MCF 10A (cell line): ENCODE data around the gene PLD5. TPM values are rescaled to one million over a fixed set of nuclear protein-coding genes. Genes with fewer than 3 reads are reported as not detected.

ENCODE experiments used
- BruUV-seq: library from RNA; stranded (reverse); fragments of 400-500 nt; replicated peaks from 2 replicates; lab custom pipeline; 2021; lab: Mats Ljungman, UMichigan
- CTCF ChIA-PET: fragments of 300-600 bp; sonication (Branson Sonifier 250); formaldehyde crosslinking; extraction: SDS; loops from one replicate; lab custom pipeline; 2021; ENCODE audit warnings: antibody characterized with exemption, inconsistent platforms; lab: Yijun Ruan, JAX
- POLR2A ChIA-PET: fragments of 300-600, 350-650 bp; sonication (Branson Sonifier 250); formaldehyde crosslinking; extraction: SDS; loops from one replicate; lab custom pipeline; 2020; ENCODE audit warnings: antibody characterized with exemption, inconsistent platforms; lab: Yijun Ruan, JAX
- DNase-seq: peaks from one replicate; pipeline ENCODE4 v3.0.0-alpha.2; 2018; ENCODE audit not compliant: unreplicated experiment
- H3K27ac Mint-ChIP-seq: one replicate; pipeline ENCODE4 v1.8.0; 2022; ENCODE audit warnings: mild to moderate bottlenecking, low read depth, mixed read lengths; ENCODE audit not compliant: unreplicated experiment
- H3K27me3 Mint-ChIP-seq: one replicate; pipeline ENCODE4 v1.8.0; 2022; ENCODE audit warnings: mixed read lengths; ENCODE audit not compliant: insufficient read depth, unreplicated experiment
- H3K36me3 Mint-ChIP-seq: one replicate; pipeline ENCODE4 v1.8.0; 2022; ENCODE audit warnings: mild to moderate bottlenecking, moderate library complexity, mixed read lengths; ENCODE audit not compliant: insufficient read depth, unreplicated experiment
- H3K4me1 Mint-ChIP-seq: one replicate; pipeline ENCODE4 v1.8.0; 2022; ENCODE audit warnings: mixed read lengths; ENCODE audit not compliant: insufficient read depth, unreplicated experiment
- H3K4me3 Mint-ChIP-seq: one replicate; pipeline ENCODE4 v1.8.0; 2022; ENCODE audit warnings: mild to moderate bottlenecking, moderate library complexity, mixed read lengths; ENCODE audit not compliant: unreplicated experiment
- H3K9me3 Mint-ChIP-seq: one replicate; pipeline ENCODE4 v1.8.0; 2022; ENCODE audit warnings: mixed read lengths; ENCODE audit not compliant: unreplicated experiment
- intact Hi-C: fragments of 100-400 bp; cut with micrococcal nuclease; formaldehyde crosslinking; loops from 2 replicates; pipeline ENCODE4 v1.14.1; 2022
- total RNA-seq: library from RNA; stranded (reverse); gene quantifications from 2 replicates; pipeline ENCODE4 v1.2.3, GENCODE V29; 2022
- TF ChIP-seq, protein P1 (sequence below): fragments of 200-600 bp; IDR thresholded peaks from one replicate; pipeline ENCODE4 v1.8.0; 2022; ENCODE audit warnings: antibody characterized with exemption, mild to moderate bottlenecking; ENCODE audit not compliant: unreplicated experiment

PLD5 gene
- total RNA-seq, 1 experiment from 2014 or later = 18.3 TPM

DNA sequence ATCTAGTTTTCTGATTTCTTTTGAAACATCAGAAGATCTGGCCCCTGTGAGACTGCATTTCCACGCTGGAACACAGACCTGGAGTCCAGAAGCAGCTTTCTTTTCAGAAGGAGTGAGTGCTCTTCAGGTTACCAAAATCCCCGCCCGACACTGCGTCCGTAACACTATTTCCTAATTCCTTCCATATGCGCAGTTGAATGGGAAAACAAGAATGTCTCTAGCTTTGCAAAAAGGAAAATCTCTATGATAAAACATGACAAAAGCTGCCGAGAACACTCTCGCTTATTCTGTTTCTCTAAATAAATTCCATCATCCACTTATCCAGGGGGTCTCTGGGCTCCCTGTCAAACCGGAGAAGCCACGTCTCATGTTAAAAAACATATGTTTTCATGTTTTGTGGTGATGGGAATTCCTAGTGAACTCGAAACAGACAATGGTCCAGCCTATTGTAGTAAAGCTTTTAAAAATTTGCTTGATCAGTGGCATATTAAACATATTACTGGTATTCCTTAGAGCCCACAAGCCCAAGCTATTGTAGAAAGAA lies 67.7 kb downstream of the PLD5 start:
- no TSS peak for BruUV-seq
- Mint-ChIP-seq H3K27ac (no peak overlapping the region), H3K36me3 (no peaks in the 10 kb centered on the region), H3K4me1 (peaks cover 7% of the 10 kb centered on the region), H3K27me3 (no peaks in the 10 kb centered on the region), H3K4me3 (no peak overlapping the region), H3K9me3 (no peaks in the 10 kb centered on the region)
- no peak for DNase-seq
- intact Hi-C loops = loop anchor here (5.0 kb wide), 1 partner anchor 559 kb away; no protein-coding TSS in a partner anchor
- CTCF ChIA-PET = interaction anchor here (0.6 to 6.2 kb wide), 11 partner anchors 12 to 1410 kb away, joined by 3 to 135 read pairs (median 9); no protein-coding TSS in a partner anchor
- POLR2A ChIA-PET = no interaction called here
- TF ChIP-seq, protein P1, sequence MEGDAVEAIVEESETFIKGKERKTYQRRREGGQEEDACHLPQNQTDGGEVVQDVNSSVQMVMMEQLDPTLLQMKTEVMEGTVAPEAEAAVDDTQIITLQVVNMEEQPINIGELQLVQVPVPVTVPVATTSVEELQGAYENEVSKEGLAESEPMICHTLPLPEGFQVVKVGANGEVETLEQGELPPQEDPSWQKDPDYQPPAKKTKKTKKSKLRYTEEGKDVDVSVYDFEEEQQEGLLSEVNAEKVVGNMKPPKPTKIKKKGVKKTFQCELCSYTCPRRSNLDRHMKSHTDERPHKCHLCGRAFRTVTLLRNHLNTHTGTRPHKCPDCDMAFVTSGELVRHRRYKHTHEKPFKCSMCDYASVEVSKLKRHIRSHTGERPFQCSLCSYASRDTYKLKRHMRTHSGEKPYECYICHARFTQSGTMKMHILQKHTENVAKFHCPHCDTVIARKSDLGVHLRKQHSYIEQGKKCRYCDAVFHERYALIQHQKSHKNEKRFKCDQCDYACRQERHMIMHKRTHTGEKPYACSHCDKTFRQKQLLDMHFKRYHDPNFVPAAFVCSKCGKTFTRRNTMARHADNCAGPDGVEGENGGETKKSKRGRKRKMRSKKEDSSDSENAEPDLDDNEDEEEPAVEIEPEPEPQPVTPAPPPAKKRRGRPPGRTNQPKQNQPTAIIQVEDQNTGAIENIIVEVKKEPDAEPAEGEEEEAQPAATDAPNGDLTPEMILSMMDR = no peak

DNA sequence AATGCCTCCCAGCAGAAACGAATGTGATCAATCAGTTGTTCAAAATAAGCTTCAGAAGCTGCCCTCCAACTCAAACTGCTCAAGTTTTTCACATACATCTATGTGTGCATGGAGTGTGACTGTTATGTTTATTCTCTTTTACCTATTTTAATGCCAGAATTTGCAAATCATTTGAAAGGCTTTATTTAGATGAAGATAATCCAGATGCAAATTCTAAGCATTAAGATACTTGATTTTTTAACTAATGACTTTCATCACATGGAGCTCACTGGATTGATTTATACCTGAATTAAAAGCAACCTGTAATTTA lies 69.5 kb downstream of the PLD5 start:
- no TSS peak for BruUV-seq
- CTCF ChIA-PET = interaction anchor here (0.6 to 6.2 kb wide), 100 partner anchors 8 to 1058 kb away, joined by 3 to 135 read pairs (median 4); no protein-coding TSS in a partner anchor
- peaks cover 7% of the 10 kb centered on the region for H3K4me1 Mint-ChIP-seq
- TF ChIP-seq, protein P1 = no peak
- H3K36me3 Mint-ChIP-seq = no peaks in the 10 kb centered on the region
- intact Hi-C loops = loop anchor here (5.0 kb wide), 1 partner anchor 558 kb away; no protein-coding TSS in a partner anchor
- no peak overlapping the region for H3K4me3 Mint-ChIP-seq
- no peak for DNase-seq
- no peaks in the 10 kb centered on the region for H3K9me3 Mint-ChIP-seq
- POLR2A ChIA-PET = interaction anchor here (0.6 to 1.2 kb wide), 3 partner anchors 16 to 799 kb away, joined by 3 read pairs; no protein-coding TSS in a partner anchor
- no peaks in the 10 kb centered on the region for H3K27me3 Mint-ChIP-seq
- no peak overlapping the region for H3K27ac Mint-ChIP-seq

DNA sequence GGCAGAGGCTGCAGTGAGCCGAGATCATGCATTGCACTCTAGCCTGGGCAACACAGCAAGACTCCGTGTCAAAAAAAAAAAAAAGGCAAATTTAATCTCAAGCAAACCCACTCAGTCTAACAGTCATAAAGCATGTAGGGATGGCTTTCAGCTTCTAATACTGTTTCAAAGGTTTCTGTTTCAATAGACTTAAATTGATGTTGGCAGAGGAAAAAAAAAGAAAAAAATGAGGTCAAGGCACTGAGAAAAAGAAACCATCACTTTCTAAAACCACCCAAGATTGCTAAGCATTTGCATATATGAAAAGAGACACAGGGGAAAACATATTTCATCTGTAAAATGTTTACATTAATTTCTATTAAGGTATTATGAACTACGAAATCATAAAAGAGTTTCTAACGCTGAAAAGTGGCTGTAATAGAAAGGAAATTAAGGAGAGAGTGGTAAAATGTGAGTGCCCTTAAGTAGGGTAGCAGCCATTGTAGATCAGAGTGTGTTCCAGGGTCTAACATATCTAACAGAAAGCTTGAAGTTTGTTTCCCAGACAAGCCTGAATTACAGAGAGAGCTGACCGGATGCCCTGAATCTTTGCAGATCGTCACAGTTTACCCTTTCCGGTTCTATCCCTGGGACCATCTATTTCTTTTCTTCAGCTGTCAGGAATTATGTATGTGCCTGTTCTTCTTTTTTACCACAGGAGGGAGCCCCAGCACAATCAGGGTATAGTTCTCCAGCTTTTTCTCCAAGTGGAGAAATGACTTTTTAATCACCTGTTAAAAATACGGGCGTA lies 70.0 kb downstream of the PLD5 start:
- no peak overlapping the region for H3K4me3 Mint-ChIP-seq
- peak; percentile 77 for DNase-seq
- no peaks in the 10 kb centered on the region for H3K27me3 Mint-ChIP-seq
- no TSS peak for BruUV-seq
- intact Hi-C loops = loop anchor here (1.0 to 5.0 kb wide), 3 partner anchors 434 to 873 kb away; no protein-coding TSS in a partner anchor
- H3K9me3 Mint-ChIP-seq = no peaks in the 10 kb centered on the region
- H3K4me1 Mint-ChIP-seq = peaks cover 7% of the 10 kb centered on the region
- ChIA-PET POLR2A (interaction anchor here (0.6 to 1.2 kb wide), 2 partner anchors 15 to 570 kb away, joined by 3 read pairs; no protein-coding TSS in a partner anchor), CTCF (interaction anchor here (0.6 to 6.2 kb wide), 107 partner anchors 8 to 1111 kb away, joined by 3 to 135 read pairs (median 4); no protein-coding TSS in a partner anchor)
- H3K36me3 Mint-ChIP-seq = no peaks in the 10 kb centered on the region
- TF ChIP-seq, protein P1 = peak; percentile 93
- H3K27ac Mint-ChIP-seq = no peak overlapping the region

DNA sequence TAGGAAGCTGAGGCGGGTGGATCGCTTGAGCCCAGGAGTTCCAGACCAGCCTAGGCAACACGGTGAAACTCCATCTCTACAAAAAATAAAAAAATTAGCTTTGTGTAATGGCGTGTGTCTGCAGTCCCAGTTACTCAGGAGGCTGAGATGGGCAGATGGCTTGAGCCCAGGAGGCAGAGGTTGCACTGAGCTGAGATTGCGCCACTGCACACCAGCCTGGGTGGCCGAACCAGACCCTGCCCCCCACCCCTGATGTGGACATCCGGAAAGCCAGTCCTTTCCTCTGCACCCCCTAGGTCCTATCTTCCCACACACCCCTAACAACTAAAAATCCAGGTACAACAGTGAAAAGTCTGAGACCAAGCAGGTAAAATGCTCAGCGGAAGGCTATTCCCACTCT lies 71.9 kb downstream of the PLD5 start:
- DNase-seq = no peak
- ChIA-PET CTCF (interaction anchor here (0.8 to 6.2 kb wide), 8 partner anchors 11 to 431 kb away, joined by 3 to 135 read pairs (median 16); no protein-coding TSS in a partner anchor), POLR2A (no interaction called here)
- BruUV-seq = no TSS peak
- TF ChIP-seq, protein P1 = no peak
- H3K36me3 Mint-ChIP-seq = no peaks in the 10 kb centered on the region
- no peaks in the 10 kb centered on the region for H3K27me3 Mint-ChIP-seq
- no peaks in the 10 kb centered on the region for H3K9me3 Mint-ChIP-seq
- peaks cover 9% of the 10 kb centered on the region for H3K4me1 Mint-ChIP-seq
- intact Hi-C loops = loop anchor here (5.0 kb wide), 1 partner anchor 875 kb away; no protein-coding TSS in a partner anchor
- no peak overlapping the region for H3K27ac Mint-ChIP-seq
- H3K4me3 Mint-ChIP-seq = no peak overlapping the region
